CD14-positive monocyte (primary cell): ENCODE results near the gene C20orf141. TPM values are rescaled to one million over a fixed set of nuclear protein-coding genes. Genes with fewer than 3 reads are reported as not detected.
A peak's percentile ranks its signal among the peaks of the same experiment; 100 is the strongest.

Experiments
- DNase-seq, 3 donors: peaks; one replicate each; pipeline ENCODE4 v3.0.0-alpha.2; 2011 to 2022
- H2AFZ ChIP-seq: 2 replicates; pipeline ENCODE4 v1.6.0; 2012; ENCODE audit warnings: mild to moderate bottlenecking, low read depth, low read length, inconsistent platforms; ENCODE audit not compliant: insufficient read depth, poor library complexity, severe bottlenecking
- H3K27ac ChIP-seq, 2 donors: 1 replicate in 1 of 2; 2 replicates in 1 of 2; pipeline ENCODE4 v1.5.1; 2012 to 2013; ENCODE audit warnings: low read length in 2 of 2, control low read depth in 1 of 2, inconsistent platforms in 1 of 2, low read depth in 1 of 2, mild to moderate bottlenecking in 1 of 2
- H3K27me3 ChIP-seq, 2 donors: one replicate each; pipeline versions ENCODE4 v1.6.0 to v1.6.1; 2011 to 2013; ENCODE audit warnings: low read length in 2 of 2; ENCODE audit not compliant: control insufficient read depth in 2 of 2, insufficient read depth in 2 of 2
- H3K36me3 ChIP-seq, 2 donors: replicated peaks in 1 of 2; 1 replicate in 1 of 2; 2 replicates in 1 of 2; pipeline versions ENCODE4 v1.5.1 to v1.6.1; 2012 to 2013; ENCODE audit warnings: low read length in 2 of 2, control low read depth in 1 of 2, inconsistent platforms in 1 of 2, mild to moderate bottlenecking in 1 of 2; ENCODE audit not compliant: insufficient read depth in 2 of 2, control insufficient read depth in 1 of 2
- H3K4me1 ChIP-seq, 2 donors: 1 replicate in 1 of 2; 2 replicates in 1 of 2; pipeline versions ENCODE4 v1.5.1 to v1.6.1; 2012 to 2013; ENCODE audit warnings: low read length in 2 of 2, control low read depth in 1 of 2, inconsistent platforms in 1 of 2, mild to moderate bottlenecking in 1 of 2, moderate library complexity in 1 of 2; ENCODE audit not compliant: insufficient read depth in 2 of 2, control insufficient read depth in 1 of 2
- H3K4me2 ChIP-seq: replicated peaks from 2 replicates; pipeline ENCODE3; 2012; ENCODE audit warnings: low read length, moderate library complexity, mild to moderate bottlenecking; ENCODE audit not compliant: poor library complexity, severe bottlenecking; ENCODE audit errors: extremely low read depth
- H3K4me3 ChIP-seq, 3 experiments: fragments of 200-600 bp in 1 of 3; sonication (generic) in 1 of 3; replicated peaks in 1 of 3; 1 replicate in 2 of 3; 2 replicates in 1 of 3; pipeline ENCODE4 v1.5.1; 2011 to 2013; ENCODE audit warnings: low read length in 3 of 3, mild to moderate bottlenecking in 3 of 3, control low read depth in 2 of 3, low read depth in 2 of 3, inconsistent platforms in 1 of 3, moderate library complexity in 1 of 3
- H3K79me2 ChIP-seq: 2 replicates; pipeline ENCODE4 v1.6.0; 2012; ENCODE audit warnings: mild to moderate bottlenecking, control low read depth, inconsistent platforms, low read length, moderate library complexity; ENCODE audit not compliant: insufficient read depth
- H3K9ac ChIP-seq: 2 replicates; pipeline ENCODE4 v1.6.0; 2017; ENCODE audit warnings: low read length, mild to moderate bottlenecking; ENCODE audit not compliant: insufficient read depth, poor library complexity, severe bottlenecking
- H3K9me3 ChIP-seq, 2 donors: replicated peaks in 1 of 2; 1 replicate in 1 of 2; 2 replicates in 1 of 2; pipeline versions ENCODE4 v1.5.1 to v1.6.1; 2012 to 2013; ENCODE audit warnings: low read length in 2 of 2, control low read depth in 1 of 2; ENCODE audit not compliant: control insufficient read depth in 1 of 2, insufficient read depth in 1 of 2
- H4K20me1 ChIP-seq: 2 replicates; pipeline ENCODE4 v1.6.0; 2012; ENCODE audit warnings: mild to moderate bottlenecking, low read length, control low read depth, moderate library complexity; ENCODE audit not compliant: insufficient read depth
- H3K27ac Mint-ChIP-seq, 7 donors: one replicate each; pipeline ENCODE4 v1.8.0; 2020; ENCODE audit warnings: mild to moderate bottlenecking in 7 of 7, mixed read lengths in 7 of 7, moderate library complexity in 6 of 7, inconsistent platforms in 2 of 7
- H3K27me3 Mint-ChIP-seq, 3 donors: one replicate each; pipeline ENCODE4 v1.8.0; 2021 to 2022; ENCODE audit warnings: low read depth in 3 of 3, mild to moderate bottlenecking in 3 of 3, mixed read lengths in 3 of 3, moderate library complexity in 3 of 3, inconsistent platforms in 1 of 3
- H3K36me3 Mint-ChIP-seq, 2 donors: one replicate each; pipeline ENCODE4 v1.8.0; 2020; ENCODE audit warnings: mixed read lengths in 2 of 2, inconsistent platforms in 1 of 2, mild to moderate bottlenecking in 1 of 2
- H3K4me1 Mint-ChIP-seq: one replicate; pipeline ENCODE4 v1.8.0; 2020; ENCODE audit warnings: mild to moderate bottlenecking, mixed read lengths
- H3K4me3 Mint-ChIP-seq, 2 donors: one replicate each; pipeline ENCODE4 v1.8.0; 2020; ENCODE audit warnings: mild to moderate bottlenecking in 2 of 2, mixed read lengths in 2 of 2, moderate library complexity in 1 of 2
- H3K9me3 Mint-ChIP-seq, 7 donors: one replicate each; pipeline ENCODE4 v1.8.0; 2020 to 2022; ENCODE audit warnings: mixed read lengths in 7 of 7, mild to moderate bottlenecking in 6 of 7, moderate library complexity in 6 of 7, inconsistent platforms in 2 of 7
- WGBS: methylation state at CpG from one replicate; pipeline ENCODE4 v1.1.5; 2013; ENCODE audit warnings: missing lambda C conversion rate; ENCODE audit not compliant: insufficient coverage; 5-methylcytosine and 5-hydroxymethylcytosine counted together
- intact Hi-C, 2 donors: fragments of 100-400 bp; cut with micrococcal nuclease; formaldehyde crosslinking; loops; one replicate each; pipeline versions ENCODE4 v1.15.0 to v1.15.1; 2023
- polyA plus RNA-seq, 3 donors: library from polyadenylated mRNA; depleted of rRNA in 1 of 3; unstranded in 2 of 3; stranded (reverse) in 1 of 3; fragments of 300-500 nt in 2 of 3; fragments of >200 nt in 1 of 3; fragmentation: Illumina TruSeq in 2 of 3; gene quantifications; 1 replicate in 2 of 3; 2 replicates in 1 of 3; pipeline ENCODE4 v1.2.3, GENCODE V29; 2012 to 2021
- TF ChIP-seq, protein P1 (sequence below): fragments of 200-600 bp; IDR thresholded peaks from one replicate; pipeline ENCODE4 v1.8.0; 2022; ENCODE audit warnings: antibody characterized with exemption, mild to moderate bottlenecking

C20orf141 gene
- polyA plus RNA-seq, 3 donors = not detected

GRCh38 chr20:2804041-2804828 is 10.6 kb upstream of the C20orf141 start:
- peaks cover 65 to 76% (median 68%) of the 10 kb centered on the region in 3 donors for H3K27me3 Mint-ChIP-seq

DNA sequence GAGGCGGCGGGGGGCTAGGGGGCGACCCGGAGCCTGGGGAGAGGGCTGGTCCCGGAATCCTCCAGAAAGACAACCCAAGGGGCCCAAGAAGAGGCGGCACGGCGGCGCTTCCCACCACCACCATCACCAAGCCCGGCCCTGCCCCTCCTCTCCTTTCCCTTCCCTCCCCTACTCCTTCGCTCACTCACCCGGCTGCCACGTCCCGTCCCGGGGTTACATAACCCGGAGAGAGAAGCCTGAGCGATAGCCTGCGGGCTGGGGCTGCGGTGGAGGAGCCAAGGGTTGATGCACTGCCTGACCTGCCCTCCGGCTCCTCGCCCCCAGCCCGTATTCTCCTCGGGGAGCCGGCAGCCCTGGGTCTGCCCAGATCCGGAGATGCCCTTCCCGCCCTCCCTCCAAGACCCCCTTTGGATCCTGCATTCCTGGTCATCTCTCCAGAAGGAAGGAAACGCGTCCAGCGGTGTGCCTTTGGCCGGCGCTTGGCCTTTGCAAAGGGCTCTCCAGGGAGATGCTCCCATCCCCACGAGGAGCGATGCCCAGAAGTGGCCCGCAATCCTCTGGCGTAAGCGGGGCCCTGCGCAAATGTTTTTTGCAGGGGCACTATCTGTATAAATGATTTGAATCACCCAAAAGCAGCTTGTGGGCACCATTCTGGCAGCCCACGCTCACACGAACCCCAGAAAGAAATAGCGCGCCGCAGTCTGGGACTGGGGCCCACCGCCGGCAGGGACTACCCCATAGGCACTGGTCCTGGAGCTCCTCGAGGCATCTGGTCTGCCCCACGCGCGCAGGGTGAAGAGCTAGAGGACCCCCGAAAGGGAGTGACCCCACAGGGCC is 9.7 kb upstream of the C20orf141 start:
- no peak overlapping the region for H3K4me3 ChIP-seq
- DNase-seq = no peak
- no peak overlapping the region for H3K4me2 ChIP-seq
- no peaks in the 10 kb centered on the region for H3K9me3 ChIP-seq
- H3K79me2 ChIP-seq = no peaks in the 10 kb centered on the region
- Mint-ChIP-seq H3K9me3 (peaks cover 0 to 13% (median 3%) of the 10 kb centered on the region in 7 donors), H3K27ac (no peak overlapping the region), H3K27me3 (peaks cover 59 to 75% (median 59%) of the 10 kb centered on the region in 3 donors), H3K36me3 (peaks cover 1 to 4% of the 10 kb centered on the region in 2 donors), H3K4me1 (peaks cover 15% of the 10 kb centered on the region), H3K4me3 (peak overlapping the region in 1 of 2 donors; percentile 51)
- intact Hi-C loops = no loop called here
- no peak overlapping the region for H3K9ac ChIP-seq
- WGBS = 24% methylated on average over 34 of the region's 49 CpGs
- no peak overlapping the region for H3K27ac ChIP-seq
- H2AFZ ChIP-seq = no peak overlapping the region
- TF ChIP-seq, protein P1, sequence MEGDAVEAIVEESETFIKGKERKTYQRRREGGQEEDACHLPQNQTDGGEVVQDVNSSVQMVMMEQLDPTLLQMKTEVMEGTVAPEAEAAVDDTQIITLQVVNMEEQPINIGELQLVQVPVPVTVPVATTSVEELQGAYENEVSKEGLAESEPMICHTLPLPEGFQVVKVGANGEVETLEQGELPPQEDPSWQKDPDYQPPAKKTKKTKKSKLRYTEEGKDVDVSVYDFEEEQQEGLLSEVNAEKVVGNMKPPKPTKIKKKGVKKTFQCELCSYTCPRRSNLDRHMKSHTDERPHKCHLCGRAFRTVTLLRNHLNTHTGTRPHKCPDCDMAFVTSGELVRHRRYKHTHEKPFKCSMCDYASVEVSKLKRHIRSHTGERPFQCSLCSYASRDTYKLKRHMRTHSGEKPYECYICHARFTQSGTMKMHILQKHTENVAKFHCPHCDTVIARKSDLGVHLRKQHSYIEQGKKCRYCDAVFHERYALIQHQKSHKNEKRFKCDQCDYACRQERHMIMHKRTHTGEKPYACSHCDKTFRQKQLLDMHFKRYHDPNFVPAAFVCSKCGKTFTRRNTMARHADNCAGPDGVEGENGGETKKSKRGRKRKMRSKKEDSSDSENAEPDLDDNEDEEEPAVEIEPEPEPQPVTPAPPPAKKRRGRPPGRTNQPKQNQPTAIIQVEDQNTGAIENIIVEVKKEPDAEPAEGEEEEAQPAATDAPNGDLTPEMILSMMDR = no peak
- peaks cover 29 to 62% of the 10 kb centered on the region in 2 donors for H3K27me3 ChIP-seq
- no peaks in the 10 kb centered on the region for H4K20me1 ChIP-seq
- peaks cover 14 to 15% of the 10 kb centered on the region in 2 donors for H3K4me1 ChIP-seq
- no peaks in the 10 kb centered on the region for H3K36me3 ChIP-seq

More at GRCh38 chr20:2804041-2804828, 10.6 kb upstream of the C20orf141 start:
- TF ChIP-seq, protein P1 = no peak
- H3K9me3 ChIP-seq = no peaks in the 10 kb centered on the region
- no peaks in the 10 kb centered on the region for H4K20me1 ChIP-seq
- H3K4me1 ChIP-seq = peaks cover 22 to 24% of the 10 kb centered on the region in 2 donors
- H3K4me2 ChIP-seq = no peak overlapping the region
- Mint-ChIP-seq H3K4me1 (peaks cover 23% of the 10 kb centered on the region), H3K36me3 (peaks cover 3 to 8% of the 10 kb centered on the region in 2 donors), H3K4me3 (peak overlapping the region in 1 of 2 donors; percentile 61), H3K9me3 (peaks cover 0 to 12% (median 6%) of the 10 kb centered on the region in 7 donors), H3K27ac (no peak overlapping the region)
- no peak for DNase-seq
- H3K79me2 ChIP-seq = no peaks in the 10 kb centered on the region
- peaks cover 29 to 71% of the 10 kb centered on the region in 2 donors for H3K27me3 ChIP-seq
- H3K36me3 ChIP-seq = no peaks in the 10 kb centered on the region
- H2AFZ ChIP-seq = no peak overlapping the region
- no peak overlapping the region for H3K27ac ChIP-seq
- 71% methylated on average over 13 of the region's 16 CpGs for WGBS
- H3K9ac ChIP-seq = no peak overlapping the region
- no peak overlapping the region for H3K4me3 ChIP-seq
- intact Hi-C loops = no loop called here
